Activated CD8-positive, alpha-beta memory T cell treated with anti-CD3 and anti-CD28 coated beads for 36 hours (primary cell): ENCODE measurements around the gene HOGA1. TPM values are rescaled to one million over a fixed set of nuclear protein-coding genes. Genes with fewer than 3 reads are reported as not detected.

Source experiments
- CTCF ChIA-PET: fragments of 350-600 bp; sonication (Branson Sonifier 250); formaldehyde crosslinking; loops from one replicate; lab custom pipeline; 2021; ENCODE audit warnings: antibody characterized with exemption; lab: Charles Lee
- POLR2A ChIA-PET: fragments of 350-600 bp; sonication (Branson Sonifier 250); formaldehyde crosslinking; loops from one replicate; lab custom pipeline; 2021; ENCODE audit warnings: antibody characterized with exemption; lab: Charles Lee
- total RNA-seq, 2 experiments: library from RNA; stranded (reverse); gene quantifications; one replicate each; pipeline ENCODE4 v1.2.3, GENCODE V29; 2021

HOGA1 gene
- total RNA-seq, 2 experiments from 2014 or later: not detected

DNA sequence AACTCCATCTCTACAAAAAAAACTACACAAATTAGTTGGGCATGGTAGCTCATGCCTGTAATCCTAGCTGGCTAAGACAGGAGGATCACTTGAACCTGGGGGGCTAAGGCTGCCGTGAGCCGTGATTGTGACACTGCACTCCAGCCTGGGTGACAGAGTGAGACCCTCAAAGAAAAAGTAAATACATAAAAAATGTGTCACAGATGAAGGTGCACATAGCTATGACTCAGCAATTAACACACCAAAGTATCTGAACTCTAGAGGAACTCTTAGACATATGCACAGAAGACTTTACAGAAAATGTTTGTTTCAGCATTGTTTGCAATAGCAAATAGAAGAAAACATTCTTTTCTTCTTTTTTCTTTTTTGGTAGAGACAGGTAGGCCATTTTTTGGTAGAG lies 13.6 kb downstream of the HOGA1 start:
- CTCF ChIA-PET: interaction anchor here (0.7 kb wide), 1 partner anchor 26 kb away, joined by 3 read pairs; no protein-coding TSS in a partner anchor
- POLR2A ChIA-PET: no interaction called here

DNA sequence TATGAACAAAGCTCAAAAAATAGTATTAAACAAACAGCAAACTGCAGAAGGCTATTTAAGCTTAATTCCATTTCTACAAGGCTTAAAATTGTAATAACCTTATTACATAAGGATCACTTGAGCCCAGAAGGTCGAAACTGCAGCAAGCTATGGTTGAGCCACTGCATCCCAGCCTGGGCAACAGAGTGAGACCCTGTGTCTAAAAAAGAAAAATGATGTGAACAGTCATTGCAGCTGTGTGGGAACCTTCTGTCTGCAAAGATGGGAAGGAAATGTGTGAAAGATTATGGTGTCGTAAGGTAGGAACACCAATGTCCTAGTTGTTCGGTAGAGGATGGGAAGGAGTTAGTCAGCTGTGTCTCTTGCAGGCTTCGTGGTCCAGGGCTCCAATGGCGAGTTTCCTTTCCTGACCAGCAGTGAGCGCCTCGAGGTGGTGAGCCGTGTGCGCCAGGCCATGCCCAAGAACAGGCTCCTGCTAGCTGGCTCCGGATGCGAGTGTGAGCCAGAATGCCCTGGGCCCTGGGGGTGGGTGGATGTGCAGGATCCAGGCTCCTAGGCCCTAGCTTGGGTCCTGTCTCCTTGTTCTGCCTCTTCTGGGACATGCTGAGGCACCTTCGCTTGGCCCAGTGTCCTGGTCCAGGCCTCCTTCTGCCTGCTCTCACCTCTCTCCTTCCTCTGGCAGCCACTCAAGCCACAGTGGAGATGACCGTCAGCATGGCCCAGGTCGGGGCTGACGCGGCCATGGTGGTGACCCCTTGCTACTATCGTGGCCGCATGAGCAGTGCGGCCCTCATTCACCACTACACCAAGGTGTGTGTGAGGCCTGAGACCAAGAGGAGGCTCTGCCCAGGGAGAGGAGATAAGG lies 14.4 kb downstream of the HOGA1 start:
- POLR2A ChIA-PET: no interaction called here
- CTCF ChIA-PET: no interaction called here

DNA sequence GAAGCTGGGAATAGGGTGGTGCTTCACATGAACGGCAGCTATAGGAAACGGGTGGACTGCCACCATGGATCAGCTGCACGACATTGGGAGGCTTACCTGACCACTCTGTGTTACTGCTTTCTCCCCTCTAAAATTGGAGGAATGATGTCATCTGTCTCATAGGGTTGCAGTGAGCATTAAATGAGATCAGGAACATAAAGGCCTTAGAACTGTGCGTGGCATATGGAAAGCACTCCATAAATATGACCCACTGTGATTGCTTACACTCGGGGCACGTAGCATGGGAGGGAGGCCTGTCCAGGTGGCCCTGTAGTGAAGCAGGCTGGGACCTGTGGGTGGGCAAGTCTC lies 15.1 kb downstream of the HOGA1 start:
- CTCF ChIA-PET: no interaction called here
- POLR2A ChIA-PET: no interaction called here

DNA sequence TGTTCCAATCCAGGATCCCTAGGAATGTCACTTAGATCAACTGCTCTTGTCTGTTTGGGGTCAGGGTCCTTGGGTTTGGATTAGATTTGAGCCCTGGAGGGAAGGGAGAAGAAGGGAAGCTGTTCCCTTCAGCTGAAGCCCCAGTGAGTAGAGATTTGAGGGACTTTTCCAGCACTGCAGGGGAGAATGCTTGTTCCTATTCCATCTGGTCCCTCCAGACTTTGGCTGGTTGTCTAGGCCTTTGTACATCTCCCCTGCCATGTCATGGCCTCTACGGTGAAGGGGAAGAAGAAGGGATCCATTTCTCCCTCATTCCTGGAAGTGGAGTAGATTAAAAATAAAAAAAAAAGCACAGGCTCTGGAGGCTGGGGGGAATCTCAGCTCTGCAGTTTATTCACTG lies 16.4 kb downstream of the HOGA1 start:
- ChIA-PET POLR2A (no interaction called here), CTCF (interaction anchor here (1.2 kb wide), 1 partner anchor 10 kb away, joined by 3 read pairs; no protein-coding TSS in a partner anchor)

DNA sequence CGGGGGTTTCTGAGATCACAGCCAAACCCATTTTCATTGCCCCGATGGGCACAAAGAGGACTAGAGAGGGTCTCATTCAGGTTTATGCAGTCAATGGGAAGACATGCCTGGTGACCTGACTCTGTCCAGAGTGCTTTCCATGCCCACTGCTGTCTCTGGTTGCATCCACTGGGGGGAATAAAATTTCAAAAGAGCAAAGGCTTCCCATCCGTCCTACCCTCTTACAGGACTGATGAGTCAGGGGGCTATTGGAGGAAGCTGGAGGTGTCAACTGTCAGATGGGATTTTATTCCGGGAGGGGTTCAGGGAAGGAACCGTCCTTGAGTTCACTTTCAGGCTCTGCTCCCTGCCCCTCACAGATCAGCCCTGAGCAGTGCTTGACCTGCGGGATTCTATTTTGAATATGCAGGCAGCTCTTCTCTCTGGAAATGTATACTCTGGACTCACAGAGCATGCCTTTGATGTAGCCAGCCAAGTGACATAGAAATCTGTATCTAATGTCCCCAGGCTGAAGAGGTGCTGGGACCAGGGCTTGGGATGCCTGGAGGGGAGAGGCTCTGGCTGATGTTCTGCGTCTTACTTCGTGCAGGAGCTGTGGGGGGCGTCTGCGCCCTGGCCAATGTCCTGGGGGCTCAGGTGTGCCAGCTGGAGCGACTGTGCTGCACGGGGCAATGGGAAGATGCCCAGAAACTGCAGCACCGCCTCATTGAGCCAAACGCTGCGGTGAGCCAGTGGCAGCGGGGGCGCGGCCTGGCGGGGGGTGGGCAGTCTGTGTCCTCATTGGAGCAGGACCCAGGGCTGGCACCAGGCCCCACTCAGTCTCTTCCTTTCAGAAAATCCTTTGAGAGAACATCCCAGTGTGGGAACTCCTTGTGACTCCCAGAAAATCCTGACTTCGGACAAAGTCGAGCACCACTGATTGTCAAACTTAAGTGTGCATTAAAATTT lies 17.4 kb downstream of the HOGA1 start:
- CTCF ChIA-PET: no interaction called here
- POLR2A ChIA-PET: no interaction called here

DNA sequence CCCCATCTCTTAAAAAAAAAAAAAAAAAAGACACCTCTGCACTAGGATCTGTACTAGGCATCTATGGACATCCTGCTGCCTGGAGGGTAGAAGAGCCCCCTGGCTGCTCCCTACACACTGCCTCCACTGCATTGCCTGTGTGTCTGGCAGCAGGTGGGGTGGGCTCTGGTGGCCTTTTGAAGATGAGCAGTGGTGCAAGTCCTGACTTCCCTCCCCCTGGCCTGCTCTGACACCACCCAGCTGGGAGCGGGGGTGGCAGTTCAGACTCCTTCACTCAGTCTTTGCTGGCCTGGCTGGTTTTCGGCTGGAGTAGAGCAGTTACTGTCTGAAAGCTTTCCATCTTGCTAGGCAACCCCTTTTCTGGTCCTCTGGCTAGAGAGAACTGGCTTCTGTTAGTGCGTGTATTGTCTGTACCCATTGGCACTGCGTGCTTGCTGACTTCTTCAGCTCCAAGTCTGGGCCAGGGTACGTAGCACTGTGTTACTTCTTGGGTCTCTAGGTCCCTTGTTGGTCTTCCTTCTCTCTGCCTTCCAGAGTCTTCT lies 23.0 kb downstream of the HOGA1 start:
- CTCF ChIA-PET: interaction anchor here (1.5 kb wide), 1 partner anchor 54 kb away, joined by 3 read pairs; no protein-coding TSS in a partner anchor
- POLR2A ChIA-PET: no interaction called here

DNA sequence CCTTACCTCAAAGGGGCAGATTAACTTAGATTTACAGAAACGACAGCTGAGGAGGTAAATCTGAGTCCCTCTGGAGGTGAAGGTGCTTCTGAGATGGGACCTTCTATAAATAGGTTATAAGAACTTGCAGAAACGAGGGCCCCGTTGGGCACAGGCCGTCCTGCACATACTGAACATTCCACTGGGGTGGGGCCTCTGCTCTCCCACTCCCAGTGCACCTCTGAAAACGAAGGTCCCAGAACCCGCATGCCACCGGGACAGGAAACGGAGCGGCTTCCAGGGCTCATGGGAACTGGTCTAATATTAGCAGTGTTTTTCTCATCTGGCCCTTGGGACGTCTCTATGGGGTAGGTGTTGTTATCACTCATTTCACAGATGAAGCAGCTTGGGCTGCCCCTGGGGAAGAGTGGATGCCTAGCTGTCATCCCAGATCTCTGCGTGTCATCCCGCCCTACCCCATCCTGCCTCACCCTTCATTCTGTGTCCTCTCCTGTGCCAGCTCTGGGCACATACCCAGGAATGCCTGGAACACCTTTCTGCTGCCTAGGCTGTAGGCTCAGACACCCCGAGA lies 24.9 kb downstream of the HOGA1 start:
- ChIA-PET CTCF (interaction anchor here (1.4 kb wide), 1 partner anchor 15 kb away, joined by 3 read pairs; no protein-coding TSS in a partner anchor), POLR2A (no interaction called here)

DNA sequence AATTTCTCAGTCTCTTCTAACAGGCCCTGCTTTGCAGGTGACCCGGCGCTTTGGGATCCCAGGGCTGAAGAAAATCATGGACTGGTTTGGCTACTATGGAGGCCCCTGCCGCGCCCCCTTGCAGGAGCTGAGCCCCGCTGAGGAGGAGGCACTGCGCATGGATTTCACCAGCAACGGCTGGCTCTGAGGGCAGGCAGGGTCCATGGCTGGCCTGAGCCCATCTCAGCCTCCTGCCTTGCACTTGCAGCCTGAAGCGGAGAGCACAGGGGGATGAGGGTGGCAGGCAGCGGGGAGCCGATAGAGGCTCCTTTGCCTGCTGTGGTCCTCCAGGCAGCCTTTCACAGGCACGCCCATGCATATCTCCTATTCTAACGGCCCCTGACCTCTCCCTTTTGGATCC lies 27.3 kb downstream of the HOGA1 start:
- ChIA-PET CTCF (no interaction called here), POLR2A (no interaction called here)

DNA sequence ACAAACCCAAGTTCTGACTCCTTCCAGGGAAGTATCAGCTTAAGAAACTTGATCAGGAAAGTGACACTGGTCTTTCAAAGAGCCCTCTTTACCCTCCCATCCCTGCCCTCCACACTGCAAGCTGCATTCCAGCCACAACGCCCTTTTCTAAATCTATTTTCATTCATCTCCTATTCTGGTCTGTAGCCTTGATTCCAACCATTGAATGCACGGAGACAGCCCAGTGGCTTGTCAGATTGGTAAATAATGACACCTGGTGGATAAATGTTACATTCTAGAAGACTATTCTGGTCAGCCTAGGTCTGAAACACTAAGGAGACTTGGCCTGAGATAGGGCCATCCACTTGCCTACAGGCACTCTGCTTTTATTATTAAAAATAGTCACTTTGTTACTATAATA lies 28.2 kb downstream of the HOGA1 start:
- ChIA-PET CTCF (no interaction called here), POLR2A (no interaction called here)

DNA sequence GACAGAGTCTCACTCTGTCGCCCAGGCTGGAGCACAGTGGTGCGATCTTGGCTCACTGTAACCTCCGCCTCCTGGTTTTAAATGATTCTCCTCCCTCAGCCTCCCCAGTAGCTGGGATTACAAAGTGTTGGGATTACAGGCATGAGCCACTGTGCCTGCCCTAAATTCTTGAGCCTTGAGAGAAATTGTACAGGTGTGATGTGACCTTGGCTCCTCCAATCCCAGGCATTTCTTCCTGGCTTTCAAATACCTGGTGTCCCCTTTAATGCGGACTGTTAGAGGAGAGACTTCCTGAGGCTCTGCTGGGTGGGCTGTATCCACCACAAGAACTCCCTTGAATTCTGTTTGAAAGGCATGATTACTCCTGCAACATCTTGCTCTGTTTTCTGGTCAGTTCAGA lies 34.1 kb downstream of the HOGA1 start:
- ChIA-PET CTCF (no interaction called here), POLR2A (no interaction called here)

DNA sequence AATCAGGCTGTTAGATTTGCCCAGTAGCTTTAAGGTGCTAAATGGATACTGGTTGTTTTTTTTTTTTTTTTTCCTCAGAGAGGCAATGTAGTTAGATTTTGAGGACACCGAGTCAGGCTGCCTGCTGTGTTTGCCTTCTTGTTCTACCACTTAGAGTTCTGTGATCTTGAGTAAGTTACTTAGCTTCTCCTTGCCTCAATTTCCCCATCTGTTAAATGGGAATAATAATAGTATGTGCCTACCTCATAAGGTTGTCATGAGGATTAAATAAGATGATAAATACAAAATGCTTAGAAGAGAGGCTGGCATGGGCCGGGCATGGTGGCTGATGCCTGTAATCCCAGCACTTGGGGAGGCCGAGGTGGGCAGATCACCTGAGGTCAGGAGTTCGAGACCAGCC lies 34.5 kb downstream of the HOGA1 start:
- CTCF ChIA-PET: no interaction called here

DNA sequence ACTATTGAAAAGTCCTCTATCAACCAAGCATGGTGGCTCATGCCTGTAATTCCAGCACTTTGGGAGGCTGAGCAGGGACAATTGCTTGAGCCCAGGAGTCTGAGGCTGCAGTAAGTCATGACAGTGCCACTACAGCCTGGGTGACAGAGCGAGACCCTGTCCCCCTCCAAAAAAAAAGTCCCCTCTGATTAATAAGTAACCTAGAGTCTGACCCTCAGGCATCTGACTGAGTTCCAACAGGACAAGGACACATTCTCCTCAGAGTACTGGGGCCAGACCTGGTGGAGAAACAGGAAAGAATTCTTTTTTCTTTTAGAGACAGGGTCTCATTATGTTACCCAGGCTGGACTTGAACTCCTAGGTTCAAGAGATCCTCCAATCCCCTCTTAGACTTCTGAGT lies 39.1 kb downstream of the HOGA1 start:
- CTCF ChIA-PET: interaction anchor here (1.1 kb wide), 1 partner anchor 89 kb away, joined by 3 read pairs; no protein-coding TSS in a partner anchor
- POLR2A ChIA-PET: no interaction called here

More for the DNA sequence above, 34.5 kb downstream of the HOGA1 start:
- POLR2A ChIA-PET: no interaction called here

DNA sequence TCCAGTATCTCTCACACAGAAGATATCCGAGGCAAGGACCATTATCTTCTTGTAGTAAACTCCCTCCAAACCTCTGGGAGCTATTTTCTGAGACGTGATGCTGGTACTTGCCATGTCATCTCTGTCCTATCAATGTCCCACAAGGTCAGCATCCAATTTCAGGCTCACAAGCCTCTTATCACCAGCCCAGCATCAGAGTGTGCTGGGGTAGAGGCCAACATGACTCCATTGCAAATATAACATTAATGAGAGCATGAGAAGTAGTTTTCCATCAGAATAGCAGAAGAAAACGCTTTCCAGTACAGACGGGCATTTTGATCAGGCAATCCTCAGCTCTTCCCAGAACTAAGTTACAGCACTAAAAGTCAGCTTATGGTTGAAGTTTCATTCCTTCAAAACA lies 43.5 kb downstream of the HOGA1 start:
- ChIA-PET POLR2A (no interaction called here), CTCF (no interaction called here)

DNA sequence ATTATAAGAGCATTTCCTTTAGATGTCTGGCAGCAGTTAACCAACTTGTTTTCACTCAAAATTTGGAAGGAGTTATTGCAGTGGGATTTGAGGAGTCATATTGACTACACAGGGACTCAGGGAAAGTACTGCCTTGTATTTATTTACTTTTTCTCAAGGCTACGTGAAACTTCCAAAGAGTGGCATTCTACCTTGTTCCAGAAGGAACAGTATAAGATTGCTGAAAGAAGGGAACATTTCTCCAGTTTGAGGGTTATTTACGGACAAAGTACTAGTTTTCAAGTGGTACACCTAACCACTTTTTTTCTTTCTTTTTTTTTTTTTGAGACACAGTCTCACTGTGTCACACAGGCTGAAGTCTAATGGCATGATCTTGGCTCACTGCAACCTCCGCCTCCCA lies 44.0 kb downstream of the HOGA1 start:
- ChIA-PET CTCF (no interaction called here), POLR2A (no interaction called here)

DNA sequence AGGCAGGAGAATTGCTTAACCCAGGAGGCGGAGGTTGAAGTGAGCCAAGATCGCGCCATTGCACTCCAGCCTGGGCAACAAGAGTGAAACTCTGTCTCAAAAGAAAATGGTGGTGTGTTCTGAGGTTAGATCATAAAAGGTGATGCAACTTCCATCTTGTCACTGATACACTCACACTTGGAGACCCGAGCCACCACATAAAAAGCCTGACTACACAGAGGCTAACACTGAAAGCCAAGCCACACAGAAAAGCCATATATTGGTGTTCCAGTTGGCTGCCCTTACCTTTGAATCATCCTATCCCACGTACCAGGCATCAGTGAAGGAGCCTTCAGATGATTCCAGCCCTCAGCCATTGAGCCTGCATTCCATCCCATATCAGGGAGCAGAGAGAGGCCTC lies 45.1 kb downstream of the HOGA1 start:
- ChIA-PET POLR2A (no interaction called here), CTCF (interaction anchor here (0.7 to 1.0 kb wide), 2 partner anchors 18 to 57 kb away, joined by 4 read pairs; no protein-coding TSS in a partner anchor)

DNA sequence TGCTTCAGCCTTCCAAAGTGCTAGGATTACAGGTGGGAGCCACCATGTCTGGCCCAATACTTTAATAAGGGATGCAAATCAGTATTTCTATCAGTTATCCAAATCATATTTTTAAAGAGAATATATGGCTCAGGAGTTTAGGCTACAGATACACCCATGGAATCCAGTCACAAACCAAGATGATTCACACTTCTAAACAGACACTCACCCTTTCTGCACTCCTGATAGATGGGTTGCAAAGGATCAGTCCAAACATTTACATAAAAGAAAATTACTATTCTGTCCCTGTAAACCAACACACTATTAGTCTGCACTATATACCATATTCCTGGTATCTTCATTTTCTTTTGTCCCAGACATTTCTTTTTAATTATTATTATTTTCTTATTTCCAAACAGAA lies 46.9 kb downstream of the HOGA1 start:
- ChIA-PET POLR2A (no interaction called here), CTCF (no interaction called here)

DNA sequence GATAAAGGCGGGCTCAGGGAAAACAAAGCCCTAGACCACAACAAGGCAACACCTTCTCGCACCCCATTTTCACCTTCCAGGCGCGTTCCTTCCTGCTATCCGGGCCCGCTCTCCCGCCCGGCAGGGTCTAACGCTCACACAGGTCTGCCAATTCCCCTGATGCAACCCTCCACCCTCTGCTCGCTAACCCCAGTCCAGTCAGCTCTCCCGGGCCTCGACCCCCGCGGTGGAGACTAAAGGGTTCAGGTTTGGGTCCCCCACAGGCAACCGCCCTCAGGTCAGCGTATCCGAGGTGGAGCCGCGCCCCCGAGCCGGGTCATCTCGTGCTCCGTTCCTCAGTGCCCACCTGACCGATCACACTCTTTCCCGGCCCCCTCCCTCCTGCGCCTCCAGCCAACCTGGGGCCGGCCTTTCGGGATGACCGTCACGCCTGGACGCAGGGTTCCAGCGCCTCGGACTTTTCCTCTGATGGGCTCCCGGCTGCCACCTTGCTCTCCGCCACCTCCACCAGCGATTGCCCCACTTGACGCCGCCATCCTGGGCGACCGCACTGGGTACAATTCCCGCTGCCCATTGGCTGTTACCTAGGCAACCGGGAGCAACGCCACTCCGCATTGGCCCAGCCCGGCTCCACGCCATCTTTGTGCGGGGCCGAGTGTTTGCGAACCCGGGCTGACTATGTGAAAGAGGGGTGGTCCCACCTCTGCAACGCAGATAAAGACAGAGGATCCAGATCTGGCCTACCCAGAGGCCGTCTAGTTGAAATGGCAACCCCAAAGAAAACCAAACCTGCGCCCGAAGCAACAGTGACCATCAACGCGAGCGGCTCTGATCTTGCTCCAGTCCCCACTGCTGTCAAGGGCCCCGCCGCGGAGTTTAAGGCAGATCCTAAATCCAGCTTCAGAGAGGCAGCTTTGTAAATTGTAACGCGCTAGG lies 49.0 kb downstream of the HOGA1 start, which contains the start of gene MORN4:
Gene MORN4 (minus strand): TSS at position 552 of the 936 bp plus-strand sequence. CDS start 13,847 bp downstream, outside the sequence.
- POLR2A ChIA-PET: no interaction called here
- CTCF ChIA-PET: no interaction called here

DNA sequence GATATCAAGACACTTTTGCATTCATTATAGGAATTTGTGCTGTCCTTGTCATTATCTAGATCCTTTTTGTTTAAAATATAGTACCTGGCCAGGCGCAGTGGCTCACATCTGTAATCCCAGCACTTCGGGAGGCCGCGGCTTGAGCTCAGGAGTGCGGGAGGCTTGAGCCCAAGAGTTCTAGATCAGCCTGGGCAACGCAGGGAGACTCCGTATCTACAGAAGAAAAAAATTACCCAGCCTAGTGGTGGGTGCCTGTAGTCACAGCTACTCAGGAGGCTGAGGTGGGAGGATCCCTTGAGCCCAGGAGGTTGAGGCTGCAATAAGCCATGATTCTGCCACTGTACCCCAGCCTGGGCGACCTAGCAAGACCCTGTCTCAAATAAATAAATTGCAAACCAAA lies 49.7 kb downstream of the HOGA1 start:
- CTCF ChIA-PET: no interaction called here

More for the DNA sequence above, 49.7 kb downstream of the HOGA1 start:
- POLR2A ChIA-PET: no interaction called here
